Measurements from ENCODE around the gene SECISBP2L.

DNA sequence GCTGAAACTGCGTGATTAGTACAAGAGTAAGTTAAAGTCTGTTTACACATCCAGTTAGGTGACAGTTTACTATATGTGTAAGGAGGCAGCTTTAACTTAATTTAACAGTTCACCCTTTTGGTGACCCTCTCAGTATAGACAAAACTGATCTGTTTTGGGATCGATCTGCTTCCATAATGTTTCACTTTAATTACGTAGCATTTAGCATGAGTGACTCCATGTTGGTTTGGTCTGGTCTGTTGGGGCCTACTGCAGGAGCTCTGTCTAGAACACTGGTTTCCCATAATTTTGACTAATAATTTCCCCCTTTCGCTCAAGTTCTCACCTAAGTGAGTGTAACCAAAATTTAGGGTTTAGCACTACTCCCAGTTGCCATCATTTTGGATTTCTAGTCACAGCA, 6.4 kb upstream of the SECISBP2L start:
- TF ChIP-seq POLR2A (IDR thresholded peaks at IDR 0.05) (no peak), POLR2AphosphoS5 (IDR thresholded peaks at IDR 0.05) (no peak)
- TF ChIP-seq, protein P1, sequence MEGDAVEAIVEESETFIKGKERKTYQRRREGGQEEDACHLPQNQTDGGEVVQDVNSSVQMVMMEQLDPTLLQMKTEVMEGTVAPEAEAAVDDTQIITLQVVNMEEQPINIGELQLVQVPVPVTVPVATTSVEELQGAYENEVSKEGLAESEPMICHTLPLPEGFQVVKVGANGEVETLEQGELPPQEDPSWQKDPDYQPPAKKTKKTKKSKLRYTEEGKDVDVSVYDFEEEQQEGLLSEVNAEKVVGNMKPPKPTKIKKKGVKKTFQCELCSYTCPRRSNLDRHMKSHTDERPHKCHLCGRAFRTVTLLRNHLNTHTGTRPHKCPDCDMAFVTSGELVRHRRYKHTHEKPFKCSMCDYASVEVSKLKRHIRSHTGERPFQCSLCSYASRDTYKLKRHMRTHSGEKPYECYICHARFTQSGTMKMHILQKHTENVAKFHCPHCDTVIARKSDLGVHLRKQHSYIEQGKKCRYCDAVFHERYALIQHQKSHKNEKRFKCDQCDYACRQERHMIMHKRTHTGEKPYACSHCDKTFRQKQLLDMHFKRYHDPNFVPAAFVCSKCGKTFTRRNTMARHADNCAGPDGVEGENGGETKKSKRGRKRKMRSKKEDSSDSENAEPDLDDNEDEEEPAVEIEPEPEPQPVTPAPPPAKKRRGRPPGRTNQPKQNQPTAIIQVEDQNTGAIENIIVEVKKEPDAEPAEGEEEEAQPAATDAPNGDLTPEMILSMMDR (IDR thresholded peaks at IDR 0.05) = no peak
